Loucy (cell line): Measurements from ENCODE around the gene PALB2.

Experiments used
- H2AFZ ChIP-seq: fragments of 200-600 bp; sonication (generic); 2 replicates; pipeline ENCODE4 v1.6.0; 2016; ENCODE audit warnings: antibody characterized with exemption, mild to moderate bottlenecking, low read length, moderate library complexity
- H3F3A ChIP-seq: fragments of 200-600 bp; 2 replicates; pipeline ENCODE4 v1.6.0; 2016; ENCODE audit warnings: antibody characterized with exemption, low read depth, mild to moderate bottlenecking
- H3K27me3 ChIP-seq: fragments of 200-600 bp; sonication (generic); 2 replicates; pipeline ENCODE4 v1.6.1; 2014; ENCODE audit warnings: low read length, mild to moderate bottlenecking; ENCODE audit not compliant: insufficient read depth, poor library complexity, severe bottlenecking
- H3K36me3 ChIP-seq: fragments of 200-600 bp; sonication (generic); 2 replicates; pipeline ENCODE4 v1.6.1; 2016; ENCODE audit warnings: low read length; ENCODE audit not compliant: insufficient read depth
- H3K4me1 ChIP-seq: fragments of 200-600 bp; sonication (generic); 2 replicates; pipeline ENCODE4 v1.5.1; 2014; ENCODE audit warnings: low read length, mild to moderate bottlenecking; ENCODE audit not compliant: insufficient read depth, poor library complexity, severe bottlenecking
- H3K4me2 ChIP-seq: fragments of 200-600 bp; sonication (generic); 2 replicates; pipeline ENCODE4 v1.6.0; 2014; ENCODE audit warnings: antibody characterized with exemption, low read length, low read depth, mild to moderate bottlenecking; ENCODE audit not compliant: poor library complexity, severe bottlenecking
- H3K4me3 ChIP-seq: fragments of 200-600 bp; sonication (generic); 2 replicates; pipeline ENCODE4 v1.5.1; 2014; ENCODE audit warnings: low read length, mild to moderate bottlenecking, mixed read lengths; ENCODE audit not compliant: poor library complexity, severe bottlenecking
- H3K79me2 ChIP-seq: fragments of 200-600 bp; sonication (generic); 2 replicates; pipeline ENCODE4 v1.6.1; 2014; ENCODE audit warnings: low read length; ENCODE audit not compliant: insufficient read depth
- H3K9ac ChIP-seq: fragments of 200-600 bp; sonication (generic); 2 replicates; pipeline ENCODE4 v1.6.0; 2014; ENCODE audit warnings: mild to moderate bottlenecking, low read depth, low read length, moderate library complexity; ENCODE audit not compliant: poor library complexity, severe bottlenecking
- H3K9me2 ChIP-seq: fragments of 200-600 bp; sonication (generic); replicated peaks from 2 replicates; pipeline ENCODE4 v1.6.1; 2016; ENCODE audit warnings: low read depth, low read length, mixed read lengths
- H3K9me3 ChIP-seq: fragments of 200-600 bp; sonication (generic); 2 replicates; pipeline ENCODE4 v1.6.1; 2014; ENCODE audit warnings: mild to moderate bottlenecking, antibody characterized with exemption, low read length, low read depth; ENCODE audit not compliant: insufficient read depth
- H4K20me1 ChIP-seq: fragments of 200-600 bp; sonication (generic); 2 replicates; pipeline ENCODE4 v1.6.0; 2014; ENCODE audit warnings: antibody characterized with exemption, low read length, mild to moderate bottlenecking; ENCODE audit not compliant: insufficient read depth, poor library complexity, severe bottlenecking
- CTCF ChIP-seq: fragments of 200-600 bp; sonication (generic); conservative IDR thresholded peaks from 2 replicates; pipeline ENCODE4 v1.5.1; 2014; ENCODE audit warnings: mild to moderate bottlenecking, antibody characterized with exemption, low read length
- EZH2phosphoT487 ChIP-seq: fragments of 200-600 bp; IDR thresholded peaks from 2 replicates; pipeline ENCODE4 v1.6.1; 2018; ENCODE audit warnings: antibody characterized with exemption, mild to moderate bottlenecking, moderate library complexity, borderline replicate concordance

The PALB2 gene

GRCh38 chr16:23608194-23608593 is 32.9 kb downstream of the PALB2 start:
- Histone ChIP-seq H3K27me3 (no peaks in the 10 kb centered on the region), H3K4me2 (no peak overlapping the region), H3K4me1 (no peaks in the 10 kb centered on the region), H3K79me2 (no peaks in the 10 kb centered on the region), H3F3A (no peaks in the 10 kb centered on the region), H3K9me2 (no peaks in the 10 kb centered on the region), H3K36me3 (peaks cover 28% of the 10 kb centered on the region; the same call in 1 of the 2 replicates), H3K9ac (no peak overlapping the region), H4K20me1 (no peaks in the 10 kb centered on the region), H2AFZ (no peak overlapping the region), H3K4me3 (no peak overlapping the region), H3K9me3 (no peaks in the 10 kb centered on the region)
- TF ChIP-seq EZH2phosphoT487 (no peak), CTCF (no peak)

DNA sequence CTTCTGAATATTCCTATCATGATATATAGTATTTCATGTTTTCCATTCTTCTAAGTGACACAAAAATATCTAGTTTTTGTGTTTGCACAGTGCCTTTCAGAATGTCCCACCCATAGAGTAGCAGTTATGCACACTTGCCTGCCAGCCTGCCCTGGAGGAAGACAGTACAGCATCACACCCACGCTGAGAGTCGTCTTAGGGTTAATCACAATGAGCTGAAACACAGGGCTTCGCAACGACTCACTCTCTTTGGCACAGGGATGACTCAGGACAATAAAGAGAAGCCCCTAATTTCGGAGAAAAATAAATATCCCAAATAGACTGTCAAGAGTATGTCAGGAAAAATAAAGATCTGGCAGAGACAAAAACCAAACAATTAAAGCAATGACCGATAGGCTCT is 33.4 kb downstream of the PALB2 start:
- Histone ChIP-seq H3K79me2 (no peaks in the 10 kb centered on the region), H4K20me1 (no peaks in the 10 kb centered on the region), H3K4me3 (no peak overlapping the region), H2AFZ (no peak overlapping the region), H3K9me3 (no peaks in the 10 kb centered on the region), H3K9me2 (no peaks in the 10 kb centered on the region), H3K9ac (no peak overlapping the region), H3K27me3 (no peaks in the 10 kb centered on the region), H3F3A (no peaks in the 10 kb centered on the region), H3K4me2 (no peak overlapping the region), H3K36me3 (peaks cover 33% of the 10 kb centered on the region; the same call in 1 of the 2 replicates), H3K4me1 (no peaks in the 10 kb centered on the region)
- TF ChIP-seq EZH2phosphoT487 (no peak), CTCF (no peak)

DNA sequence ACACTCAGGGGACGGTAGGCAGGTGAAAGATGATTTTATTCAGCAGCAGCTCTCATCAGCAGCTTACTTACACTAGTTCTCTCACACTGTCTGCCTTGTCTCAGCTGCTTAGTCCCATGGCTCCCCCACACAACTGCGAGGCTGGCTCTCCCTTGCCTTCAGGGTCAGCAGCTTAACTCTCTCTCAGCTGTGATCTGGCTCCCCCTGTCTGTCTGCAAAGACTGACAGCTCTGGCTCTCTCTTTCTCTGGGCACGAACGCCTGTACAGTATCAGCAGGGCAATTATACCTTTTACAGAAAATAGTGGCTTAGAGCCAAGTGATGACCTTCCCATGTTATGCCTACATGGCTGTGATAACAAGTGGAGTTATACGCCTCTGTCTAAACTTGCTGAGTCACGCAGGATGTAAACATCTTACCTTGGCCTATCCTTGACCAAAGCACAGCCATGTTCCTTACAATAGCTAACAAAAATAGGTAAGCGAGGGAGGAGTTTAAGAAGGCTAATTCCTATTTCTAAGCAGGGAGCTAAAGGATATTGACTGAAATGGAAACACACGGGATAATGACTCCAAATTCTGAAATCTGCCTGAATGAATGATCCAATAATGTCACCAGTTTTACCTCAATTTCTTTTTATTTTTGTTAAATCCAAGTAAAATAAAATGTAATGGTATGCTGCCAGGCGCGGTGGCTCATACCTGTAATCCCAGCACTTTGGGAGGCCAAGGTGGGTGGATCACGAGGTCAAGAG is 43.9 kb downstream of the PALB2 start:
- H3K9me2 ChIP-seq = no peaks in the 10 kb centered on the region
- peak overlapping the region; percentile 92 for H3K9ac ChIP-seq
- H3F3A ChIP-seq = no peaks in the 10 kb centered on the region
- H3K79me2 ChIP-seq = peaks cover 36% of the 10 kb centered on the region
- peak overlapping the region; percentile 72 for H3K4me2 ChIP-seq
- H2AFZ ChIP-seq = peak overlapping the region; percentile 98; the same call in 1 of the 2 replicates
- H3K36me3 ChIP-seq = peaks cover 4% of the 10 kb centered on the region; the same call in 1 of the 2 replicates
- H3K27me3 ChIP-seq = no peaks in the 10 kb centered on the region
- H4K20me1 ChIP-seq = peaks cover 31% of the 10 kb centered on the region
- TF ChIP-seq CTCF (peak; percentile 50), EZH2phosphoT487 (no peak)
- peaks cover 9% of the 10 kb centered on the region for H3K4me1 ChIP-seq
- no peaks in the 10 kb centered on the region for H3K9me3 ChIP-seq
- H3K4me3 ChIP-seq = peak overlapping the region; percentile 96
